ENCODE measurements around the gene LPP.

GRCh38 chr3:188229726-188230125 is 75.8 kb downstream of the LPP start:
- TF ChIP-seq CTCF (IDR thresholded peaks at IDR 0.05) (no peak), ZFX (IDR thresholded peaks at IDR 0.05; ENCODE audit: borderline replicate concordance) (no peak)

Data from 22Rv1 (cell line).